Sciatic nerve (tissue), 2 donors: ENCODE data around the gene SLC16A13. TPM values are rescaled to one million over a fixed set of nuclear protein-coding genes. Genes with fewer than 3 reads are reported as not detected.
A peak's percentile ranks its signal among the peaks of the same experiment; 100 is the strongest.
"Not testable (repeated sequence)": the region's sequence is repeated elsewhere in the genome, so short reads cannot be mapped to it uniquely, and the experiment has no call there.

Experiments
- ATAC-seq: fragments of 200-7000 bp; cut with Tn5 transposase; one replicate; pipeline ENCODE4 v1.9.1; 2020; ENCODE audit warnings: mild to moderate bottlenecking, moderate library complexity
- DNase-seq: peaks from one replicate; pipeline ENCODE4 v3.0.0-alpha.2; 2020; ENCODE audit warnings: low spot score
- intact Hi-C: fragments of 100-400 bp; cut with DNase I; formaldehyde crosslinking; loops from one replicate; pipeline ENCODE4 v1.14.2; 2022
- total RNA-seq: library from RNA; stranded (reverse); fragmentation: NEBNext Ultra II Directional; extraction: Animal tissue kit (Norgen Biotek cat#: 25700); gene quantifications from one replicate; pipeline ENCODE4 v1.2.1, GENCODE V29; 2021
- donor health status: DM: no; HTN: no; CAD: no.
- donor health status: DM: no; HTN: no; CAD: no.

The SLC16A13 gene, protein sequence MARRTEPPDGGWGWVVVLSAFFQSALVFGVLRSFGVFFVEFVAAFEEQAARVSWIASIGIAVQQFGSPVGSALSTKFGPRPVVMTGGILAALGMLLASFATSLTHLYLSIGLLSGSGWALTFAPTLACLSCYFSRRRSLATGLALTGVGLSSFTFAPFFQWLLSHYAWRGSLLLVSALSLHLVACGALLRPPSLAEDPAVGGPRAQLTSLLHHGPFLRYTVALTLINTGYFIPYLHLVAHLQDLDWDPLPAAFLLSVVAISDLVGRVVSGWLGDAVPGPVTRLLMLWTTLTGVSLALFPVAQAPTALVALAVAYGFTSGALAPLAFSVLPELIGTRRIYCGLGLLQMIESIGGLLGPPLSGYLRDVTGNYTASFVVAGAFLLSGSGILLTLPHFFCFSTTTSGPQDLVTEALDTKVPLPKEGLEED
- 1.8 TPM for total RNA-seq

DNA sequence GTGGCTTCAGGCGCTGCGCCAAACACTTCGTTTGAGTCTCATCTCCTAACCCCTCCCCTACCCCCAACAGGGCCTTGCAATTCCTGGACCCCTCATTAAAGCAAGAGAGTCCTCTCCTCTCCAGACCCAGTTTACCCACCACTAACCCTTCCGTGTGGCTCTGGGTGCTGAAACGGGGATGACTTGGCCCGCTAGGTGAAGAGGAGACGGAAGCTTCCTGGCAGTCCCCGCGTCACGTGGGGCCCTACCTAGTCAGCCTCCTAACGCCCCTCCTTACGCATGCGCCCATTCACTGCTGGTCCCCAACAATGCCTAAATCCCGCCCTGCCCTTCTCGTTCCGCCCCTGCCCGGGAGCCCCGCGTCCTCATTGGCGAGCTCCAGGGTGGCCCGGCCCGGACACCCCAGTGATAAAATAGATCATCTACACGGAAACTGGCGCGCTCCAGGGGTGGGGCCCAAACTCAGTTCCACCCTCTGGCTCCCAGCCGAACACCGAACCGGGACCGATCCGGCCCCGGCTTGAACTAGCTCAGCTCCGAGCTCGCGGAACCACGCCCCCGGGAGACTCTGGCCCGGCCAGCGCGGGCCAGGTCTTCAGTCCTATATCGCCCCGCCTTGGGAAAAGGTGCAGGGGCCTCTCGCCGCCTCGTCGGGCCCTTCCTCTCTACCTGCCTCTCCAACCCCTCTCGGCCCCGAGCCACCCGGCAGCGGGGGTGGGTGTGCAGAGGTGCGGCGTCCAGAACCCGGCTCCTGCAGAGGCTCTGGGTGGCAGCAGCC lies at the start of gene SLC16A13:
Gene SLC16A13 (plus strand): TSS at position 425 of the 778 bp plus-strand sequence. CDS start 368 bp downstream, outside the sequence.
- intact Hi-C loops = no loop called here
- DNase-seq = peak; percentile 90
- peak; percentile 97 for ATAC-seq

DNA sequence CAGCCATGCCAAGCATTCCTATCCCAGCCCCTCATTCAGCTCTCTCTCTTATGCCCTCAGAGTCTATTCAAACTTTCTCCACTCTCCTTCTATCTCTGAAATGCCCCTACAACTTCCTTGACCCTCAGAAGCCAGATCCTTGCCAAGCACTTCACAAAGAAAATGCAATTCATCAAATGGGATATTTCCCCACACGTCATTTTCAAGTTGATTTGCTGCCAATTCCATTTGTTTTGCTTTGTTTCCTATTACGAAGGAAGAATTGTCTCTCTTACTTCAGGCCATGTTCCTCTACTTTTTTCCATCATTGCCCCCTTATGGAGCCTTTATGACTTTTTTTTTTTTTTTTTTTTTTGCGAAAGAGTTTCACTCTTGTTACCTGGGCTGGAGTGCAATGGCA lies 49.1 kb upstream of the SLC16A13 start:
- intact Hi-C loops = no loop called here
- ATAC-seq (no peak), DNase-seq (no peak)

DNA sequence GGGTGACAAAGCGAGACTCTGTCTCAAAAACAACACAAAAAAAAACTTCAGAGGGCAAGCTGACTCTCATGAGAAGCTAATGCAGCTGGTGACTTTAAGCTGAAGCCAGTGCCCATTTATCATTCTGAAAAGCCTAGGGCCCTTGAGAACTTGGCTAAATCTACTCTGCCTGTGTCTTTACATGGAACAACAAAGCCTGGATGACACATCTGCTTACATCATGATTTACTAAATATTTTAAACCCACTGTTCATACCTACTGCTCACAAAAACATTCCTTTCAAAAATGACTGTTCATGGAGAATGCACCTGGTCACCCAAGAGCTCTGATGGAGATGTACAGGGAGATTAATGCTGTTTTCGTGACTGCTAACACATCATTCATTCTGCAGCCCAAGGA lies 46.0 kb upstream of the SLC16A13 start:
- ATAC-seq (no peak), DNase-seq (no peak)
- intact Hi-C loops = no loop called here

DNA sequence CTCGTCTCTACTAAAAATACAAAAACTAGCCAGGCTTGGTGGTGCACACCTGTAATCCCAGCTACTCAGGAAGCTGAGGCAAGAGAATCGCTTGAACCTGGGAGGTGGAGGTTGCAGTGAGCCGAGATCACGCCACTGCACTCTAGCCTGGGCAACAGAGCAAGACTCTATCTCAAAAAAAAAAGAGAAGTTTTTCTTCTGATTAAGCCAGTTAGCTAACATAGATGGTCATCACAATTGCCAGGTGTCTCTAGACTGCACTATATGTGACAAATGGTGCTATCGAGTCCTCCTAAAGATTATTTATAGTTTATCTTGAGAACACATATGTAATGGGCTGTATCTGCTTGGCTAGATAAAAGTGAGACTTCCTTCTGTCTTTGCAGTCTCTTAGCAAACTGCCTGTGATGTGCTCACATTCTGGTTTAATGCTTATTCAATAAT lies 42.2 kb upstream of the SLC16A13 start:
- DNase-seq, intact Hi-C loops, ATAC-seq: not testable (repeated sequence)

DNA sequence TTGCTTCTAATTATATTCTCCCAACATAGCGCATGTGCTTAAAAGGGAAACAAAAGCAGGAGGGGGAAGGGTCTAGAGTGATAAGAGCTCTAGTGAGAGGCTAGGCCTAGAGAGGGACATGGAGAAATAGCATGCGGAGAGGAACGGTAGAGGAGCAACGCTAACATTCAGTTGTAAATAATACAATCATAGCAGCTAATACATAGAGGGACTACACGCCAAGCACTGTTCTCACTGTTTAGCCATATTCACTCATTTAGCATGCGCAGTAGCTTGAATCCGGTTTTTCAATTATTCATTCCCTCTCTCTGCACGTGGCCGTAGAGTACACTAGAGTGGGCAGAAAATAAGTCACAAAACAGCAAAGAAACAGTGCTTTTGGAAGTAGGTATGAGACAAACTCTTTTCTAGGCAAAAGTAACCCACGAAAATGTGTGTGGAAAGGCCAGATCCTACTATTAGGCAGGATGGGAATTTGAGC lies 41.7 kb upstream of the SLC16A13 start:
- no peak for DNase-seq
- no peak for ATAC-seq
- intact Hi-C loops = no loop called here

DNA sequence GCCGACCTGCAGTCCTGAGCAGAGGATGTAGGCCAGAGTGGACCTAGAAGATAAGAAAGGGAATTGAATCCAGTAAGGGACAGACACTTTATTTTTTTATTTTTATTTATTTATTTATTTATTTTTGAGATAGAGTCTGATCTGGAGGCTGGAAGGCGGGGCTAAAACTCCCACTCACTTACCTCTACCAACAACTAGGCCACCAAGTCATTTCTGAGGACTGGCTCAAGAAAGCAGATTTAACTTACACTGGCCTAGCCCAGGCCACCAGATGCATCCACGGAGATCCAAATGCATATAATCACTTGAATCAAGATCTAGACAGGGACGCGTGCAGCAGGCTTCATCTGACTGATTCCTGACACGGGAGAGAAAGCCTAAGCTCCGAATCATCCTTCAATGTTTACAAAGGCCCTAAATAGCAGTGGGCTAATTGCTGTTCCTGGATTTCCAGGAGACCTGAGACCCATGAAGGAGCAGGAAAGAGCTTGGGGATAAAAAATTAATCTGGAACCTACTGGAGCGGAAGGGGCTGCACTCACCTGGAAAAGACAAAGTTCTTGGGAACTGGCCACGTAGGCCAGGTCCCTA lies 41.1 kb upstream of the SLC16A13 start:
- intact Hi-C loops = no loop called here
- ATAC-seq (no peak), DNase-seq (no peak)

DNA sequence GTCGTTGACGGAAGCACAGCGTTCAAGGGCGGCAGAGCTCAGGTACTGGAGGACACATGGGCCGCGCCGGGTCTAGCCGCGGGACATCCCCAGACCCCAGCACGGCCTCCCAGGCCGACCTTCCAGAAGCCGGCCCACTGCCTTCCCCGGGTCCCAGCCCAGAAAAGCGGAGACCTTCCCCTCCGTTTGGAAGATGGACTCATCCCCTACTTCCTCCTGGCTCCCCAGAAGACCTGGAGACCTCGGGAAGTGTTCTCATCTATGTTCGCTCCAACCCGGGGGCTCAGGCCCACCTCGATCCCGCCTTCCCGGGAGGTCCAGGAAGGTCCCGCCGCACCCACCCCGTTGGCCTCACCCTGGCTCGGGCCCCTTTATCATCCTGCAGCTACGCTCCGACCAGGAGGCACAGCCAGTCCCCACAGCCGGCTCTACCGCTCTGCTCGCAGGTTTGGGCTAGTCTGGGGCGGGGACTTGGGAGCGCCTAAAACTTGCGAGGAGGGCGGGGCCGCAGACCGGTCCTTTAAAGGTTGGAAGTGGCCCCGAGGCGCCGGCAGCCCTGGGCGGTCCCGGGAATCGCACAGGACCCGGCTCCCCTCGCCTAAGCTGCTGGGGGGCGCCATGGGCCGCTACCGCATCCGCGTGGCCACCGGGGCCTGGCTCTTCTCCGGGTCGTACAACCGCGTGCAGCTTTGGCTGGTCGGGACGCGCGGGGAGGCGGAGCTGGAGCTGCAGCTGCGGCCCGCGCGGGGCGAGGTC lies 40.1 kb upstream of the SLC16A13 start, which contains the start of gene ALOX12:
Gene ALOX12 (plus strand): TSS at position 550 of the 756 bp plus-strand sequence. CDS start 69 bp downstream, at position 619.
- DNase-seq (no peak), ATAC-seq (peak; percentile 41)
- intact Hi-C loops = no loop called here

DNA sequence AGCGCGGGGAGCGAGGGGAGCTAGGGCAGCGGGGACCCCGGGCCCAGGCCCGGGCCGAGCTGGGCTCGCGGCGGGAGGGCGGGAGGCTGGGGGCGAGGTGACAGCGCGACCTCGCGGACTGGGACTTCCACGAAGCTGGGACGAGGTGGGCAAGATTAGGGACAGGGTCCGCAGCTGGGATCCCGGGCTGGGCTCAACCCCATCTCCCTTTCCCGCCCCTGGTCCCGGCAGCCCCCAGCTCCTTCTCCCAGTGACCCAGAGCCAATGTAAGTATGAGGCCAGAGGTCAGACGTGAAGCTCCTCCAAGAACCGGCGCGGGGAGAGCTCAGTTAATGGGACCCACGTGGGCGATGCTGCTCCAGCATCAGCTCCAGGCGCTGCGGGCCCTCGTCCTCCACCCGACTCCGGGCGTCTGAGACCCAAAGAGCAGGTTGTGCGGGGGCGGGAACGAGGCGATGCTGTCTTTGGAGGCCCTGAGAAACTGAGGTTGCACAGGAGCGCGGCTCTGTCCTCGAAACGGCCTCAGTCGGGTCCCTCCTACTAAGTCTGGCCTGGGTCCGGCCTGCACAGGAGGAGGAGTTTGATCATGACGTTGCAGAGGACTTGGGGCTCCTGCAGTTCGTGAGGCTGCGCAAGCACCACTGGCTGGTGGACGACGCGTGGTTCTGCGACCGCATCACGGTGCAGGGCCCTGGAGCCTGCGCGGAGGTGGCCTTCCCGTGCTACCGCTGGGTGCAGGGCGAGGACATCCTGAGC lies 39.4 kb upstream of the SLC16A13 start:
- no peak for DNase-seq
- intact Hi-C loops = no loop called here
- peak; percentile 22 for ATAC-seq

DNA sequence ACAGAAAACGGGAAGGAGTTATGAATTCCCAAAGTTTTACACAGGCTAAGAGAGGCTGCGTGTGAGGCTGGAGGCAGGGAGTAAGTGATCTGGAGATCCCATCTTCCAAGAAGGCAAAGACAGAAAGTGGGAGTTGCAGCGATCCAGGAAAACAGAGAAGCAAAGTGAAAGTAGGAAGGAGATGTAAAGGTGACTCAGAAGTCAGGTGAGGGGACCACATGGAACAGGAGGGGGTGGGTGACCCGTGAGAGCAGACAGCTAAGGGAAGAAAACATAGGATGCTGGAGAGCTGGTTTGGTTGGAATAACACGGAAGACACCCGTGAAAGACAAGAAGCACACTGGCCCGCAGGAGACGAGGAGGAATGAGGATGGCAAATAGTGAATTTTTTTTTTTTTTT lies 38.6 kb upstream of the SLC16A13 start:
- no peak for DNase-seq
- no peak for ATAC-seq
- intact Hi-C loops = no loop called here

DNA sequence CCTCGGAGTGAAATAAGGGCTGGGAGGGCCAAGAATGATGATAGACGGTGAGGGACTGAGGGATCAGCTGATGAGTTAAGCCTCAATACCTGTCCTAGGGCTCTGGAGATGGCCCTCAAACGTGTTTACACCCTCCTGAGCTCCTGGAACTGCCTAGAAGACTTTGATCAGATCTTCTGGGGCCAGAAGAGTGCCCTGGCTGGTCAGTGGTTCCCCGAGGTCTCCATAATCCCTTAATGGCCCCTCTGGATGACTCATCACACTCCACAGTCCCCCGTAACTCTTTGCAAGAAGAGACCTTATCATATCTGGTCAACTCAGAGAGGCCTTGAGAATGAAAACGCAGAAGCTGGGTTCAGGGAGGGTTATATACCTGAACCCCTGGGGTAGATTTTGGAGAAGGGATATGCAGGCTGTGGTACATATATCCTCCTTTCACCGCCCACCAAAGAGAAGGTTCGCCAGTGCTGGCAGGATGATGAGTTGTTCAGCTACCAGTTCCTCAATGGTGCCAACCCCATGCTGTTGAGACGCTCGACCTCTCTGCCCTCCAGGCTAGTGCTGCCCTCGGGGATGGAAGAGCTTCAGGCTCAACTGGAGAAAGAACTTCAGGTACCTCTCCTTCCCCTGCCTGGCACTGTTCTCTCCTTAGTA lies 36.8 kb upstream of the SLC16A13 start:
- intact Hi-C loops = no loop called here

DNA sequence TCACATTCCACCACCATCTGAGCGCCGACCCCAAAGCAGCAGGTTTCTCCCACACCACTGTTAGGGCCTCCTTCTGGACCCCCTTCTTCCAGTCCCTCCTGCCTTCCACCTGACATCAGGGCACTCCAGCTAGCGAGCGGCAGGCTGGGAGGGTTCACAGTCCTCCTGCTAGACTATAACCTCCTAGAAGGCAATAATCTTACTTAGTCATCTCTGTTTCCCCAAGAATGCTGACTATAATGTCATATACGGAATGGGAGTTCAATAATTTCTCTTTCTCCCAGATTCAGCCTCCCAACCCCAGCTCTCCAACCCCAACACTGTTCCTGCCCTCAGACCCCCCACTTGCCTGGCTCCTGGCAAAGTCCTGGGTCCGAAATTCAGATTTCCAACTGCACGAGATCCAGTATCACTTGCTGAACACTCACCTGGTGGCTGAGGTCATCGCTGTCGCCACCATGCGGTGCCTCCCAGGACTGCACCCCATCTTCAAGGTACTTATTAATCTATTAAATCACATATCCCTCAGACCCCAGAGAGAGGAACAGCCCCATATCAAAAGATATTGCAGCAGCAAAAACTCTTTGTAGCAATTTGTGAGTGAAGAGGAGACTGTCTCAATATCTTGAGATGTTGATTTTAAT lies 34.4 kb upstream of the SLC16A13 start:
- no peak for ATAC-seq
- intact Hi-C loops = loop anchor here (10.0 kb wide), 1 partner anchor 337 kb away; no protein-coding TSS in a partner anchor
- DNase-seq = no peak

More for the DNA sequence above, 36.8 kb upstream of the SLC16A13 start:
- DNase-seq (no peak), ATAC-seq (no peak)

DNA sequence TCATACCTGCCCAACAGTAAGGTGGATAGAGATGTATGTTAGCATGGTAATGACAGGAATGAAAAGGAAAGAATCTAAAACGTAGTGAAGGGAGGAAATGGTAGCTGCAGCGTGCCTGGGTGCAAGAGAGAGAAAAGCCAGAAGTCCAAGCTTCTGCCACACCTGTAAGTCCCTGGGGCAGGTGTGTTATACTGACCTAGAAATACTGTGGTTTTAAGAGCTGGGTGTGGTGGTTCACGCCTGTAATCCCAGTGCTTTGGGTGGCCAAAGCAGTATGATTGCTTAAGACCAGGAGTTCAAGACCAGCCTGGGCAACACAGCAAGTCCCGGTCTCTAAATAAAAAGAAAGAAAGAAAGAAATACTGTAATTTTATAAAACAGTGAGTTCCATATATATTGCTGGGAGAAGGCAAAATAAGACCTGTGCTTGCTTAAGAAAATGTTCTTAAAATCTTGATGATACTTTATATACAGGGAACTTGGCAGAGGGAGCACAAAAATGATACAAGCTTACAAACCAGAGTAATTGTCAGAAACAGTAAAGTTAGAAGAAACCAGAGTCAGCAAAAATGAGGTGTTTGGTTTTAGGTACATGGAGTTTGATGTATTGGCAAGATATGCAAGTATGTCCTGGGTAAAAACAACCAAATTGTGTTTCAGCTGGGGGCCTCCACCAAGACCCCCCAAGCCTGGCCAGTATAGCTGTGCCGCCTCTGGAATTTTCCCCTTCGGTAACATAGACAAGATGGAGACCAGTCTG lies 33.3 kb upstream of the SLC16A13 start:
- no peak for ATAC-seq
- intact Hi-C loops = loop anchor here (10.0 kb wide), 1 partner anchor 338 kb away; no protein-coding TSS in a partner anchor
- DNase-seq = no peak

DNA sequence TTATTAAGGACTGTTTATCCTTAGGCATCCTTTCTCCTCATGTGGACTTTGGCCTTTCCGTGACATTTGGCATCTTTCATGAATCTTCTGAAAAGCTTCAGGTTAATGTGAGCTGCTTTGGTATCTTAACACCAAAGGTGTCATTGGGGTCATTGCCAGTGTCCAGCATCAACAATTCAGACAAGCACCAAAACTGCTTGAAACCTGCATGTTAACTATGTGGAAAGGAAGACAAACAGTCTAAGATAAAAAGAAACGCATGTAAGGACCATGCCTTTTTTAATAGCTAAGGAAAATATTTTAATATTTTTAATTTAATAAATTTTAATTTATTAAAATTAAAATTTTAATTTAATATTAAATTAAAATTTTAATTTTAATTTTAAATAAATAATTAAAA lies 32.1 kb upstream of the SLC16A13 start:
- ATAC-seq (no peak), DNase-seq (no peak)
- intact Hi-C loops = loop anchor here (10.0 kb wide), 1 partner anchor 339 kb away; no protein-coding TSS in a partner anchor

DNA sequence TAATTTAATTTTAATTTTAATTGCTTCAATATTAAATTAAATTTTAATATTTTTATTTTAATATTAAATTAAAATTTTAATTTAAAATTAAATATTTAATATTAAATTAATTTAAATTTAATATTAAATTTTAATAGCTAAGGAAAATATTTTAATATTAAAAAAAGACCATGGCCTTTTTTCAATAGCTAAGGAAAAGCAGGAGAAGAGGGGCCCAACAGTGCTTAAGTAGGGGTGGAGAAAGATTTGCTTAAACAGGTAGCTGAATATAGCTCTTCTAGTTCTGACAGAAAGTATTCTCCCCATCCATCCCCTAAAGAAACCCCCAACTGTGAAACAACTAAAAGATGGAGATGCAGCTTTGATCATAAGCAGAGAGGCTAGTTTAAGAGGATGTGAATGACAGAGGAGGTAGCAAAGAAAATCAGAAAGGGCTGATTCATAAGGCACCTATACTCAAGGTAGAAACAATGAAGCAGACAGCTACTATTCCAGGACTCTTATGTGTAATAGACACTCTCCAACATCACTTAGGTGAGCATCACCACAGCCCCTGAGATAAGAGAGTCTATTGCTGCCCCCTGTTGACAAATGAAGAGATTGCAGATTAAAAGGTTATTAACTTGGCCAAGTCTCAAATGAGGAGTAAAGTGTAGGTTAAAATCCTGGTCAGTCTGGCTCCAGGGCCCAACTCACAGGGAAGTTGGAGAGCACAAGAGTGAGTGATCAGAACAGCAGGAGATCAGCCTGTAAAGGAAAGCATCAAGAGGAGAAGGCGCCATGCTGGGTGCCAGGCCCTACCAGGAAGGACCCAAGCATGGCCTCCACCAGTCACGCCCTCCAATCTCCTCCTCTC lies 31.2 kb upstream of the SLC16A13 start:
- ATAC-seq = peak; percentile 75
- DNase-seq = no peak
- intact Hi-C loops = loop anchor here (10.0 kb wide), 1 partner anchor 340 kb away; no protein-coding TSS in a partner anchor

DNA sequence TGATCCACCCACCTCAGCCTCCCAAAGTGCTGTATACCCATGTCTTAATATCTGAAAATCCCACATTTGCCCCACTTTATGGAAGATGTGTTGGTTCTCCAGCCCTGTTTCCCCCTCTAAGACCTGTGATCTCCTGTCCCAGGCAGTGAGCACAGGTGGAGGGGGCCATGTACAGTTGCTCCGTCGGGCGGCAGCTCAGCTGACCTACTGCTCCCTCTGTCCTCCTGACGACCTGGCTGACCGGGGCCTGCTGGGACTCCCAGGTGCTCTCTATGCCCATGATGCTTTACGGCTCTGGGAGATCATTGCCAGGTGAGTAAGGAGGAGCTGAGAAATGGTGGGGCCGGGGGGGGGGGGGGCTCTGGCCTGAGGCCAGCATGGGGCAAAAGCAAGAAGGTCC lies 30.1 kb upstream of the SLC16A13 start:
- ATAC-seq (no peak), DNase-seq (no peak)
- intact Hi-C loops = loop anchor here (10.0 kb wide), 1 partner anchor 341 kb away; no protein-coding TSS in a partner anchor
